GM23338 (cell line): ENCODE data around the gene PPP2R2B. TPM values are rescaled to one million over a fixed set of nuclear protein-coding genes. Genes with fewer than 3 reads are reported as not detected.

Experiments used
- ATAC-seq: fragments of 200-7000 bp; cut with Tn5 transposase; 3 replicates; pipeline ENCODE4 v1.9.1; 2020
- DNase-seq: peaks from one replicate; pipeline ENCODE4 v3.0.0-alpha.2; 2015; ENCODE audit warnings: low spot score
- H2AFZ ChIP-seq: fragments of 200-600 bp; sonication (generic); 2 replicates; pipeline ENCODE4 v1.8.0; 2016; ENCODE audit warnings: antibody characterized with exemption, mild to moderate bottlenecking, moderate library complexity
- H3F3A ChIP-seq: fragments of 200-600 bp; sonication (generic); replicated peaks from 2 replicates; pipeline ENCODE4 v1.8.0; 2017; ENCODE audit warnings: antibody characterized with exemption, mixed run types, low read depth
- H3K27ac ChIP-seq: fragments of 200-600 bp; sonication (generic); 2 replicates; pipeline ENCODE4 v1.6.1; 2016; ENCODE audit warnings: low read depth
- H3K27me3 ChIP-seq: fragments of 200-600 bp; sonication (generic); 2 replicates; pipeline ENCODE4 v1.8.0; 2016; ENCODE audit warnings: mild to moderate bottlenecking, mixed run types, moderate library complexity; ENCODE audit not compliant: insufficient read depth
- H3K36me3 ChIP-seq: fragments of 200-600 bp; sonication (generic); 2 replicates; pipeline ENCODE4 v1.8.0; 2016; ENCODE audit warnings: mild to moderate bottlenecking; ENCODE audit not compliant: insufficient read depth
- H3K4me1 ChIP-seq: fragments of 200-600 bp; sonication (generic); 2 replicates; pipeline ENCODE4 v1.8.0; 2016; ENCODE audit warnings: mild to moderate bottlenecking, moderate library complexity; ENCODE audit not compliant: insufficient read depth
- H3K4me2 ChIP-seq: fragments of 200-600 bp; sonication (generic); 2 replicates; pipeline ENCODE4 v1.7.1; 2017; ENCODE audit warnings: mixed run types
- H3K4me3 ChIP-seq: fragments of 200-600 bp; sonication (generic); 2 replicates; pipeline ENCODE4 v1.6.1; 2016; ENCODE audit warnings: mixed run types
- H3K79me2 ChIP-seq: fragments of 200-600 bp; sonication (generic); replicated peaks from 2 replicates; pipeline ENCODE4 v1.8.0; 2017; ENCODE audit warnings: mild to moderate bottlenecking; ENCODE audit not compliant: insufficient read depth
- H3K9me2 ChIP-seq: fragments of 200-600 bp; sonication (generic); 2 replicates; pipeline ENCODE4 v1.8.0; 2017; ENCODE audit not compliant: insufficient read depth
- H4K20me1 ChIP-seq: fragments of 200-600 bp; sonication (generic); replicated peaks from 2 replicates; pipeline ENCODE4 v1.8.0; 2017; ENCODE audit warnings: mild to moderate bottlenecking; ENCODE audit not compliant: insufficient read depth
- H3K27ac Mint-ChIP-seq: 2 replicates; pipeline ENCODE4 v1.8.0; 2020; ENCODE audit warnings: inconsistent platforms, mild to moderate bottlenecking, moderate library complexity, mixed read lengths
- H3K27me3 Mint-ChIP-seq: 3 replicates; pipeline ENCODE4 v1.8.0; 2022; ENCODE audit warnings: low read depth, mild to moderate bottlenecking, moderate library complexity, mixed read lengths, inconsistent platforms; ENCODE audit not compliant: insufficient read depth, poor library complexity
- H3K36me3 Mint-ChIP-seq: 3 replicates; pipeline ENCODE4 v1.8.0; 2021; ENCODE audit warnings: low read depth, mild to moderate bottlenecking, inconsistent platforms, moderate library complexity, mixed read lengths
- H3K4me1 Mint-ChIP-seq: 3 replicates; pipeline ENCODE4 v1.8.0; 2020; ENCODE audit warnings: mild to moderate bottlenecking, inconsistent platforms, mixed read lengths
- H3K4me3 Mint-ChIP-seq: 3 replicates; pipeline ENCODE4 v1.8.0; 2021; ENCODE audit warnings: moderate library complexity, mild to moderate bottlenecking, inconsistent platforms, mixed read lengths
- H3K9me3 Mint-ChIP-seq: 3 replicates; pipeline ENCODE4 v1.8.0; 2020; ENCODE audit warnings: moderate library complexity, mild to moderate bottlenecking, inconsistent platforms, mixed read lengths
- CREB1 ChIP-seq: fragments of 250-450 bp; sonication (Bioruptor Pico); IDR thresholded peaks from 2 replicates; pipeline ENCODE4 v1.5.0; 2020; ENCODE audit warnings: low read depth, mild to moderate bottlenecking, moderate library complexity
- CTCF ChIP-seq, 2 experiments: fragments of 200-600 bp in 1 of 2; sonication (generic) in 1 of 2; conservative IDR thresholded peaks; 2 replicates each; pipeline versions ENCODE4 v1.5.1 to v1.6.1; 2016 to 2017; ENCODE audit warnings: antibody characterized with exemption in 2 of 2, low read depth in 2 of 2, mild to moderate bottlenecking in 2 of 2, moderate library complexity in 1 of 2
- ETS1 ChIP-seq: IDR thresholded peaks from 2 replicates; pipeline ENCODE4 v1.6.1; 2016; ENCODE audit warnings: antibody characterized with exemption
- EZH2 ChIP-seq: fragments of 200-600 bp; sonication (generic); IDR thresholded peaks from one replicate; pipeline ENCODE4 v1.8.0; 2017; ENCODE audit warnings: antibody characterized with exemption, mild to moderate bottlenecking, low read depth; ENCODE audit not compliant: unreplicated experiment
- EZH2phosphoT487 ChIP-seq: fragments of 200-600 bp; sonication (generic); IDR thresholded peaks from one replicate; pipeline ENCODE4 v1.8.1; 2018; ENCODE audit warnings: antibody characterized with exemption; ENCODE audit not compliant: unreplicated experiment
- JUNB ChIP-seq: IDR thresholded peaks from one replicate; pipeline ENCODE4 v1.6.1; 2016; ENCODE audit warnings: antibody characterized with exemption; ENCODE audit not compliant: unreplicated experiment
- NANOG ChIP-seq: IDR thresholded peaks from 2 replicates; pipeline ENCODE4 v1.6.1; 2016; ENCODE audit warnings: antibody characterized with exemption, borderline replicate concordance
- POLR2AphosphoS5 ChIP-seq: IDR thresholded peaks from 2 replicates; pipeline ENCODE4 v1.6.1; 2016; ENCODE audit warnings: antibody characterized with exemption, low read depth
- REST ChIP-seq: IDR thresholded peaks from one replicate; pipeline ENCODE4 v1.6.1; 2018; ENCODE audit warnings: antibody characterized with exemption; ENCODE audit not compliant: unreplicated experiment
- STAT1 ChIP-seq: IDR thresholded peaks from one replicate; pipeline ENCODE4 v1.6.1; 2016; ENCODE audit warnings: antibody characterized with exemption; ENCODE audit not compliant: unreplicated experiment
- ZNF114 ChIP-seq: fragments of 250-450 bp; sonication (Bioruptor Pico); IDR thresholded peaks from 2 replicates; pipeline ENCODE4 v1.5.0; 2020; ENCODE audit warnings: mild to moderate bottlenecking, moderate library complexity
- ZNF331 ChIP-seq: fragments of 250-450 bp; sonication (Bioruptor Pico); IDR thresholded peaks from 2 replicates; pipeline ENCODE4 v1.5.0; 2020; ENCODE audit warnings: low read depth, mild to moderate bottlenecking, moderate library complexity
- ZNF462 ChIP-seq: fragments of 250-450 bp; sonication (Bioruptor Pico); IDR thresholded peaks from 2 replicates; pipeline ENCODE4 v1.5.0; 2020; ENCODE audit warnings: mild to moderate bottlenecking, moderate library complexity
- polyA plus RNA-seq: library from polyadenylated mRNA; unstranded; fragments of >200 nt; fragmentation: Nextera tagmentation; extraction: Ambion mirVana; gene quantifications from 2 replicates; pipeline ENCODE4 v1.2.1, GENCODE V29; 2016
- total RNA-seq: library from RNA; depleted of rRNA; stranded (reverse); fragments of >200 nt; shearing (Covaris generic); gene quantifications from 2 replicates; pipeline ENCODE4 v1.2.3, GENCODE V29; 2014

Gene PPP2R2B
- total and polyA plus RNA-seq, 2 experiments from 2014 or later, result 21.3 to 33.9 TPM

- TF ChIP-seq ETS1, result no peak
- TF ChIP-seq NANOG, result no peak
- no peak for TF ChIP-seq CREB1 (CRISPR knock-in tag)
- no peak for TF ChIP-seq ZNF114
- no peak for TF ChIP-seq STAT1
- TF ChIP-seq ZNF331, result no peak
Observed at GRCh38 chr5:146671561-146672295, 206.8 kb downstream of the PPP2R2B start (continued).

GRCh38 chr5:146669656-146670055 is 208.9 kb downstream of the PPP2R2B start:
- H3K27me3 ChIP-seq, result no peaks in the 10 kb centered on the region
- H3K36me3 ChIP-seq, result no peaks in the 10 kb centered on the region
- DNase-seq (no peak), ATAC-seq (no peak)
- no peaks in the 10 kb centered on the region for H4K20me1 ChIP-seq
- no peaks in the 10 kb centered on the region for H3K79me2 ChIP-seq
- H3K4me2 ChIP-seq, result no peak overlapping the region
- H3K4me3 ChIP-seq, result no peak overlapping the region
- H3K36me3 Mint-ChIP-seq, result 0 out of 3 replicates have a peak, but pooled peaks cover 4% of the 10 kb centered on the region
- H3K4me1 ChIP-seq, result peaks cover 14% of the 10 kb centered on the region
- H3K4me3 Mint-ChIP-seq, result no peak overlapping the region
- no peaks in the 10 kb centered on the region for H3K9me3 Mint-ChIP-seq
- no peak overlapping the region for H2AFZ ChIP-seq
- H3K4me1 Mint-ChIP-seq, result peaks cover 17% of the 10 kb centered on the region
- H3K27ac Mint-ChIP-seq, result no peak overlapping the region
- no peak overlapping the region for H3K27ac ChIP-seq
- no peaks in the 10 kb centered on the region for H3F3A ChIP-seq
- H3K27me3 Mint-ChIP-seq, result no peaks in the 10 kb centered on the region
- no peaks in the 10 kb centered on the region for H3K9me2 ChIP-seq
- TF ChIP-seq POLR2AphosphoS5 (no peak), JUNB (no peak), ZNF462 (CRISPR knock-in tag) (no peak), NANOG (no peak), CTCF (conservative IDR thresholded peaks at IDR 0.05; ENCODE audit: low read depth in 2 of 2) (no peak), EZH2 (no peak), CREB1 (CRISPR knock-in tag) (no peak), REST (no peak), EZH2phosphoT487 (no peak), ZNF114 (no peak), ZNF331 (no peak)
